GM21737 (cell line): ENCODE measurements around the gene MED12L.

Experiments used
- ATAC-seq: cut with Tn5 transposase; IDR thresholded peaks from one replicate; pipeline ENCODE4 v1.9.1; 2021; ENCODE audit warnings: mild to moderate bottlenecking, moderate library complexity; ENCODE audit not compliant: unreplicated experiment

MED12L gene

GRCh38 chr3:151315846-151316245 lies 230.4 kb downstream of the MED12L start:
- no peak for ATAC-seq

- no peak for ATAC-seq
Observed at GRCh38 chr3:151316267-151316991, 231.0 kb downstream of the MED12L start, which contains the start of gene GPR87. Gene GPR87 (minus strand): TSS chr3:151316820. CDS start chr3:151300100, 16,720 bp downstream.

DNA sequence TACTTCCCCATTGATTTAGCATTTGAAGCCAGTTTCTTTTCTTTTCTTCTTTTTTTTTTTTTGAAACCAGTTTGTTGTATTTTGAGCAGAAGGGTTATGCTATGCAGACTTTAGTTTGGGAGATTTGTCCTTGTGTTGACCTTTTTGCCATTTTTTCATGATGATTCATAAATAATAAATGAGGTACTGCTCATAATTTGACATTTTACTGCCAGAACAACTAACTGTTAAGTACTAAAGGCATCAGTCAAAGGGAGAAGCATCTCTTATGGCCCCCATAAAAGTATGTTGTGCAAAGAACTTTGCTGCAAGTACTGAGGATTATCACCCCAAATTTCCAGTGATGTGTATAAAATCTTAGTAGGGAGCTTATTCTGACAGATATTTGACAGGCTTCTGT lies 232.8 kb downstream of the MED12L start:
- no peak for ATAC-seq

GRCh38 chr3:151318991-151319390 lies 233.5 kb downstream of the MED12L start:
- no peak for ATAC-seq

DNA sequence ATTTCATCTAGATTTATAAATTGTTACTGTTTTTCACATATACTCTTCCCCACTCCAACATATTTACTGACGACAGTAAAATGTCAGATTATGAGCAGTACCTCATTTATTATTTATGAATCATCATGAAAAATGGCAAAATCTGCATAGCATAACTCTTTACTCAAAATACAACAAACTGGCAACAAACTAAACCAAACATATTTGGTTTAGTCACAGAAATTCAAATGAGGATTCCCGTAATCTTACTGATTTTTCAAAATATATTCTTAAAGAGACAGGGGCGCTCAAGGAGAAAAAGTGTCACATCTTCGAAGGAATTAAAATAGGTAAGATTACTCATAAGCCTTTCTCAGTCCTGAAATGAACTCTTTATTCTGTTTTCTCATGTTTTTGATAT lies 234.2 kb downstream of the MED12L start:
- ATAC-seq, result no peak

GRCh38 chr3:151320131-151320530 lies 234.7 kb downstream of the MED12L start:
- ATAC-seq, result no peak

- ATAC-seq, result no peak
Observed at GRCh38 chr3:151321526-151321925, 236.1 kb downstream of the MED12L start.

DNA sequence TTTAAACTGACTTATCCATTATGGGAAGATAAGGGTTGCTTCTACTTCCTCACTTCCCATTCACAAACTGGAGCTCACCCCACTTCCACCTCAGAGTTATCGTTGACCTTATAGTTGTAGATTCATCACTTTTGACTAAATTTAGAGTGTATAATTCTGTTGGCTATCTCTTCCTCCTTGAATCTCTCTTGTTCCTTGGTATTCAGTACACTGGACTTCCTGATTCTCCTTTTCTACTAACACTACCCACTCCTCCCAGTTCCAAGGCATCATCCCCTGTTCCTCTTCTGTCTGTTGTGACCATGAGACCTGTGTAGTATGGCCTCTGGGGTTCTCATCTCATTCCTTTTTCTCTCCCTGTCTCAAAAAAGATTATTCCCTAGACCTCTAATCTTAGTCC lies 237.0 kb downstream of the MED12L start:
- ATAC-seq, result no peak

- no peak for ATAC-seq
Observed at GRCh38 chr3:151327571-151328198, 242.2 kb downstream of the MED12L start.

GRCh38 chr3:151328298-151328995 lies 243.0 kb downstream of the MED12L start:
- no peak for ATAC-seq

- no peak for ATAC-seq
Observed at GRCh38 chr3:151329363-151329762, 243.9 kb downstream of the MED12L start, which contains the start of gene P2RY13. Gene P2RY13 (minus strand): TSS chr3:151329549. CDS start chr3:151329528, 21 bp downstream.

- no peak for ATAC-seq
Observed at GRCh38 chr3:151330379-151330778, 244.9 kb downstream of the MED12L start.

DNA sequence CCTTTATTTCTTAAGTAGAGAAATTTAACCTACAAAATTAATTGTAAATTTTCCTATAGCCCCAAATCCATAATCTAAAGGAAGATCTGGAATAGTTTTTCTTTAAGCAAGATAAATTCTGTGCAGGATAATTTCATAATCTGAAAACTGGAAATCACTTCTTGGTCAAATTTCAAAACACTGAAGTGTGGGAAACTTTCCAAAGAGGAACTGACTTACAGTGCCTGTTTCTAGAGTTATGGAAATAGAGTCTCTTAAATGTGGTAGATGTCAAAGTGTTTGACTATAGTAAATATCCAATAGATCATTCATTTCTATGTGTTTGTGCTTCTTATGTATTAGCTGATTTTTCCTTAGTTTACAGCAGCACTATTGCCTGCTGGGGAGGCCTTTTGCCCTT lies 245.4 kb downstream of the MED12L start:
- no peak for ATAC-seq

DNA sequence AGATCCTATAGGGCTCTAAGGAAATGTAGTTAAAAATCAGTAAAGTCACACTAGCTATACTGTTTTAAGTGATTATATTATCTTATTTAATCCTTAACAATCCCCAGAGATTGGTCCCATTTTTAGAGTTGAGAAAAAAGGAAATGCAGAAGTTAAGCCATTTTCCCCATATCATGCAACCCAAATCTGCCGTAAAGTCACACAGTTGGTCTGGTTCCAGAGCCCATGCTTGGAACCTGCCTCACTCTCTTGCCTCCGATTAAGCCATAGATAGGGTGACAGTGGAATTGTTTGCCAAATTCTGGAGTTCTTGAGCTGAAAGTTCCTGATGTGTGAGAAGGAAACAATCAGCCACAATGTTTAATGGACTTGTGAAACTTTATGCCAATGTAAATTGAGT lies 246.2 kb downstream of the MED12L start:
- no peak for ATAC-seq

DNA sequence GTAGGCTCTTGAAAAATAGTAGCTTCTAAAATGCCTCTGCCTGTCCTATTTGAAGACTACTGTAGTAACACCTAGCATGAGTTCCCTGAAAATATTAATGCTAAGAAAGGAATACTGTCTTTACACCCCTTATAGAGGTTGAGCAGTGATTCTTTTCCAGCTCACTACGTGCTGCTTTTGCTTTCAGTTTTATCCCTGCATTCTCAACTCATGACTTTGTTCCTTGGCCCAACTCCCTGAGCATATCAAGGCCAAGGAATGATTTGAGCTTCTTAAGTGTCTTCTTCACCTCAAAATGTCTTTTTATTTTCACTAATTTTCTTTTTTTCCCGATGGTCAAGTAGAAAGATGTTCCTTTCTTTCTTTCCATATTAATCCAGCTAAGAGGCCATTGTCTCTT lies 260.4 kb downstream of the MED12L start:
- no peak for ATAC-seq

DNA sequence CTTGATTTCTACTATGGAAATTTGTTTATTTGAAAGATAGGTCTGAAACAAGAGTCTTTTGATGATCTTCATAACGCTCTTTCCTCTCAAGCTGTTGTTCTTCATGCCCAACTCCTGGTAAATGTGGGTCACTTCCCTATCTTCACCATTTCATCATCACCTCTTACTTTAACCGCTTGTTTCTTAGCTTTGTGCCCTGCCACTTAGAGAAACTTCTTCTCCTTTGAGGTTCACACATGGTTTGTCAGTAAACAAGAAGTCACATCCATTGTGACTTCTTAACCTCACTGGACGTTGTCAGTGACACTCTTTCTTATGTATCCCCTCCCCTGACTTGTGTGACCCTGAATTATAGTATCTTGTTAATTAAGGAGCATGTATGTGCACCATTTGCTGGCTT lies 260.8 kb downstream of the MED12L start:
- ATAC-seq, result no peak

- ATAC-seq, result no peak
Observed at GRCh38 chr3:151347432-151347831, 262.0 kb downstream of the MED12L start.

- no peak for ATAC-seq
Observed at GRCh38 chr3:151350656-151351055, 265.2 kb downstream of the MED12L start.

DNA sequence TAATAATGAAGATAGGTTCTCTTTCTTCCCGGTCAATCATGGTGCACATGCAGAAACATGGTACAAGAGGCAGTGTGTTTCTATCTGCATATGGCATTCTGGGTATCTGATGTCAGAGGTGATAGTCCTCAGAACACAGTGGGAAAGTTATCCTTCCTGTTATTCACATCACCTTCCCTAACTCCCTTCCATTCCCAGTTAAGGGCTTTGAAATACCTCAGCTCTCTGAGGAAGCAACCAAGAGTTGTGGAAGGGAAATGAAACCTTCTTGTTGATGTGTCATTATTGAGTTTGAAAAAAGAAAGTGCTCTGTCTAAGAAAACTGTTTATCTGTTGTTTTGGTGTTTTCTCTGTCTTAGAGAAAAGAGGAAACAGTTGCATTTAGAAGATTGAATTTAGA lies 265.8 kb downstream of the MED12L start:
- ATAC-seq, result peak; percentile 69

GRCh38 chr3:151351648-151352047 lies 266.2 kb downstream of the MED12L start:
- peak; percentile 16 for ATAC-seq

GRCh38 chr3:151356794-151357462 lies 271.5 kb downstream of the MED12L start:
- no peak for ATAC-seq
